ENCODE results near the gene MTFR1L. TPM values are rescaled to one million over a fixed set of nuclear protein-coding genes. Genes with fewer than 3 reads are reported as not detected.

MTFR1L gene
- total RNA-seq, 2 experiments from 2014 or later: 25.5 to 28.0 TPM

GRCh38 chr1:25881266-25881665 lies 61.5 kb downstream of the MTFR1L start:
- Histone ChIP-seq H3K4me1 (ENCODE audit: insufficient read depth, low read length) (no peaks in the 10 kb centered on the region), H3K27me3 (ENCODE audit: control insufficient read depth in 1 of 2, insufficient read depth in 2 of 2, low read length in 2 of 2) (no peaks in the 10 kb centered on the region), H3K9me3 (ENCODE audit: control insufficient read depth in 1 of 2, insufficient read depth in 1 of 2, low read length in 2 of 2) (no peaks in the 10 kb centered on the region), H3K4me3 (ENCODE audit: low read length) (no peak overlapping the region), H3K27ac (ENCODE audit: low read depth in 1 of 2, low read length in 2 of 2) (no peak overlapping the region), H3K36me3 (ENCODE audit: insufficient read depth, low read length) (no peaks in the 10 kb centered on the region)
- no peaks in the 10 kb centered on the region for H3K27me3 Mint-ChIP-seq
- H3K4me1 Mint-ChIP-seq (ENCODE audit: low read depth): peaks cover under 1% of the 10 kb centered on the region
- POLR2A ChIA-PET: no interaction called here
- CTCF ChIA-PET: no interaction called here
- TF ChIP-seq CTCF (IDR thresholded peaks at IDR 0.05): no peak
- no peak overlapping the region for H3K4me3 Mint-ChIP-seq
- H3K27ac Mint-ChIP-seq: no peak overlapping the region
- intact Hi-C loops (cut with DNase I, micrococcal nuclease): no loop called here
- H3K9me3 Mint-ChIP-seq: no peaks in the 10 kb centered on the region
- no peak for DNase-seq
- no peaks in the 10 kb centered on the region for H3K36me3 Mint-ChIP-seq (ENCODE audit: low read depth)
- no peak for ATAC-seq (ENCODE audit: poor library complexity)

Other genes with a start within 250 kb of the MTFR1L start
- gene MAN1C1, start 203.2 kb upstream of the MTFR1L start, total RNA-seq: 10 to 100 TPM; 44.4 to 46.9 TPM
- 10 to 100 TPM; 25.3 to 25.7 TPM for gene SELENON, start 19.8 kb upstream of the MTFR1L start, total RNA-seq
- gene AUNIP, start 39.5 kb downstream of the MTFR1L start, total RNA-seq: not detected
- 1 to 10 TPM; 1.1 to 1.5 TPM for gene PAQR7, start 55.8 kb downstream of the MTFR1L start, total RNA-seq
- gene STMN1, start 86.5 kb downstream of the MTFR1L start, total RNA-seq: 10 to 100 TPM; 25.2 to 25.6 TPM
- gene PAFAH2, start 178.1 kb downstream of the MTFR1L start, total RNA-seq: 1 to 10 TPM; 7.9 to 8.1 TPM
- not detected for gene EXTL1, start 201.8 kb downstream of the MTFR1L start, total RNA-seq
- gene SLC30A2, start 226.2 kb downstream of the MTFR1L start, total RNA-seq: not detected
- gene TRIM63, start 247.7 kb downstream of the MTFR1L start, total RNA-seq: not detected

All from CD4-positive, alpha-beta T cell (primary cell).